ES-I3 (cell line): Measurements from ENCODE around the gene SHCBP1.
"Not testable (repeated sequence)": the region's sequence is repeated elsewhere in the genome, so short reads cannot be mapped to it uniquely, and the experiment has no call there.

ENCODE experiments used
- H3K36me3 ChIP-seq: 2 replicates; pipeline ENCODE4 v1.6.1; 2013; ENCODE audit warnings: mild to moderate bottlenecking, low read length, control low read depth, moderate library complexity; ENCODE audit not compliant: insufficient read depth
- H3K4me1 ChIP-seq: 2 replicates; pipeline ENCODE4 v1.6.1; 2013; ENCODE audit warnings: mild to moderate bottlenecking, control low read depth, low read length; ENCODE audit not compliant: insufficient read depth
- H3K9ac ChIP-seq: 2 replicates; pipeline ENCODE4 v1.6.1; 2013; ENCODE audit warnings: low read depth, mild to moderate bottlenecking, low read length, moderate library complexity
- H3K9me3 ChIP-seq: 2 replicates; pipeline ENCODE4 v1.6.1; 2013; ENCODE audit warnings: mild to moderate bottlenecking, low read length, moderate library complexity; ENCODE audit not compliant: control insufficient read depth, insufficient read depth

SHCBP1 gene

DNA sequence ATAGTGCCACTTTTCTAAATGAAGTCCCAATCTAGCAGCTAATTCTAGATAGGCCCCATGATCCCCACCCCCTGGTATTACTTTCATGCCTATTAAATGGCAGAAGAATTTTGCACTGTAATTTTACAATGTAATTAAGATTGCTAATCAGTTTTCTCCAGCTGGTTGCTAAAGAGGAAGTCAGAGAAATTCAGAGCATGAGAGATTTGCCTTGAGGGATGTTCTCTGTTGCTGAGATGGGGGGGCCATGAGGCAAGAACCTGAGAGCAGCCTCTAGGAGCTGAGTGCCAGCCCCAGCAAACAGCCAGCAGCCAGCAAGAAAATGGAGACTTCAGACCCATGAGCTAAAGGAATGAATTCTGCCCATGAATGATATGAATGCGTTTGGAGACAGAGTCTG, 38.9 kb downstream of the SHCBP1 start:
- Histone ChIP-seq H3K36me3 (peaks cover 8% of the 10 kb centered on the region; the same call in 1 of the 2 replicates), H3K9ac (no peak overlapping the region), H3K4me1 (no peaks in the 10 kb centered on the region), H3K9me3 (no peaks in the 10 kb centered on the region)

DNA sequence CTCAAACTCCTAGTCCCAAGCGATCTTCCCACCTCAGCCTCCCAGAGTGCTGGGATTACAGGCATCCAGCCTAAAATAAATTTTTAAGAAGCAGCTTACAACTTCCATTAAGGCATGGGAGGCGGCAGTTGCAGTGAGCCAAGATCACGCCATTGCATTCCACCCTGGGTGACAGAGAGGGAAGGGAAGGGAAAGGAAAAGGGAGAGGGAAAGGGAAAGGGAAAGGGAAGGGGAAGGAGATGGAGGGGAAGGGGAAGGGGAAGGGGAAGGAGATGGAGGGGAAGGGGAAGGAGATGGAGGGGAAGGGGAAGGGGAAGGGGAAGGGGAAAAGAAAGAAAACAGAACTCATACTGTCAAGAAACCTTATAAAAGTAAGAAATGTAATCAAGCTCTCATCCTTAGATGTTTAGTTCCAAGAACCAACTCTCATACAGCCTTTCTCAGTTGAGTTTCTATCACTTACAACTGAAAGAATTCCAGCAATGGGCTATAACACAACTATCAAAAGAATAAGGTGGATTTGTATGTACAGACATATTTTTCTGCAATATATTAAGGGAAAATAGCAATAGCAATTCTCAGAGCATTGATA, 43.1 kb downstream of the SHCBP1 start:
- H3K9me3 ChIP-seq, result no peaks in the 10 kb centered on the region
- H3K36me3 ChIP-seq, result peaks cover 8% of the 10 kb centered on the region; the same call in 1 of the 2 replicates
- H3K4me1 ChIP-seq, result peaks cover 4% of the 10 kb centered on the region; the same call in 1 of the 2 replicates

DNA sequence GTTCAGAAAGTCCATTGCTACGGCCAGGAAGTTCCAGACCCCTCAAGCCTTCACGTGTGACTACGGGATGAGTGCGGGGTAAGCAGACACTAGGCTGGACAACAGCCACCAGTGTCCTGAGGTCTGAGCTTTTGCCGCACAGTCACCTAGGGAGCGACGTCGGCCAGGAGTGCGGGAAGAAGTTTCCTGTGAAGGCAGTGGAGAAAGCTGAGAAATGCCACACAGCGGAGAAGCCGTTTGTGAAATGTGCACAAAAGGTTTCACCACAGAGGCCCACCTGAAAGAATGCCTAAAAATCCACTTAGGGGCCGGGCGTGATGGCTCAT, 47.4 kb downstream of the SHCBP1 start:
- Histone ChIP-seq H3K9ac (peak overlapping the region; percentile 31; the same call in 1 of the 2 replicates), H3K36me3 (no peaks in the 10 kb centered on the region), H3K4me1 (peaks cover 4% of the 10 kb centered on the region; the same call in 1 of the 2 replicates), H3K9me3 (no peaks in the 10 kb centered on the region)

More for the DNA sequence above, 43.1 kb downstream of the SHCBP1 start:
- H3K9ac ChIP-seq, result no peak overlapping the region

DNA sequence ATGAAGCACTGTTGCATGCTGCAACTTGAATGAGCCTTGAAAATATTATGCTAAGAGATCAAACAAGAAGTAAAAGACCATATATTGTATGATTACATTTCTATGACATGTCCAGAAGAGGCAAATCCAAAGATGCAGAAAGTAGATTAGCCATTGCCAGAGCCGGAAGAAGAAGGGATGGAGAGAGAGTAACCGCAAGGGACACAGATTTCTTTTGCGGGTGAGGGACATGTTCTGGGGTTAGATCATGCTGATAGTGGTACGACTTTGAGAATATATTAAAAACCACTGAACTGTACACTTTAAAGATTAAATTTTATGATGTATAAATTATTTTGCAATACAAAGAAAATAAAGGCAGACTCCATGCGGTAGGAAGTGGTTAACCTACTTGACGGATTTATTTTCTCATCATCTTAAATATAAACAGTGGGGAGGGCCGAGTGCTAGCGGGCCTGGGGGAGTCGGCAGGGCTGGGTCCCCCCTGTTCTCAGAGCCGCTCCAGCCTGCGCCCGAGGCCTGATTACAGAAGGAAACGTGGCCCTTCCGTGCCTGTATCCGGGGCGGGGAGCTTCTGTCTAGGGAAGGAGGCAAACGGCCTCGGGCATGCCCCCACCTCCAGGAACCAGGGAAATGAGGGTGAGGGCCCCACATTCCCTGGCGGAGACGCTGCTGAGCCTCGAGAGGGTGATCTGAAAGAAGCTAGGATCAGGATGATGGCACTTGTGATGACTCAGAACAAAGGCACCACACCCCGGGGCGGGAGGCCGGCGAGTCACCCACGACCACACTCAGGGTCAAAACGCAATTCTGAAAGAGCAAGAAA, 48.0 kb downstream of the SHCBP1 start:
- Histone ChIP-seq H3K9me3 (no peaks in the 10 kb centered on the region), H3K36me3 (no peaks in the 10 kb centered on the region), H3K4me1 (peaks cover 4% of the 10 kb centered on the region; the same call in 1 of the 2 replicates), H3K9ac (peak overlapping the region; percentile 31; the same call in 1 of the 2 replicates)

DNA sequence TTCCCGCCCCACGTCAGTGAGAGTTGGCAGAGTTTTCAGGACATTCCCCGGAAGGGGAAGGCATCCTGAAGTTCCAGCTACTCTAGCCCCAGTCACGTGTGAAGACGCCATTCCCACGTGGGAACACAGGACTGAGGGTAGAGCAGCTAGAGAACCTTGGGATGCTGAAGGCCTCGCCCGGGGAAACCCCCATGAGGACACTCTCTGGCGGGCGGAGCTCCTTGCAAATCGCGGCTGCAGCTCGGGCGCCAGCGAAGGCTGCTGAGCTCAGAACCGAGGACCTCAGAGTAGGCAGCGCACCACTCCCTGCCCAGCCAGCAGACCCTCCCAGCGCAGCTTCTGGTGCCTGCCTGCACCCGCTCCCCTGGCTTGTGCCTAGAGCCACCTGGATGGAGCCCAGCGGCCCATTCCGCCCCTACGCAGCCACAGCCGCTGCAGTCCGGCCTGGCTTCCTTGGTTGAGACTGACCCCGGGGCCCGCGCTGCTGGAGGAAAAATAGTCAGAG, 51.9 kb downstream of the SHCBP1 start:
- no peak overlapping the region for H3K9ac ChIP-seq
- H3K36me3 ChIP-seq, result no peaks in the 10 kb centered on the region
- peaks cover 4% of the 10 kb centered on the region; the same call in 1 of the 2 replicates for H3K4me1 ChIP-seq
- no peaks in the 10 kb centered on the region for H3K9me3 ChIP-seq

DNA sequence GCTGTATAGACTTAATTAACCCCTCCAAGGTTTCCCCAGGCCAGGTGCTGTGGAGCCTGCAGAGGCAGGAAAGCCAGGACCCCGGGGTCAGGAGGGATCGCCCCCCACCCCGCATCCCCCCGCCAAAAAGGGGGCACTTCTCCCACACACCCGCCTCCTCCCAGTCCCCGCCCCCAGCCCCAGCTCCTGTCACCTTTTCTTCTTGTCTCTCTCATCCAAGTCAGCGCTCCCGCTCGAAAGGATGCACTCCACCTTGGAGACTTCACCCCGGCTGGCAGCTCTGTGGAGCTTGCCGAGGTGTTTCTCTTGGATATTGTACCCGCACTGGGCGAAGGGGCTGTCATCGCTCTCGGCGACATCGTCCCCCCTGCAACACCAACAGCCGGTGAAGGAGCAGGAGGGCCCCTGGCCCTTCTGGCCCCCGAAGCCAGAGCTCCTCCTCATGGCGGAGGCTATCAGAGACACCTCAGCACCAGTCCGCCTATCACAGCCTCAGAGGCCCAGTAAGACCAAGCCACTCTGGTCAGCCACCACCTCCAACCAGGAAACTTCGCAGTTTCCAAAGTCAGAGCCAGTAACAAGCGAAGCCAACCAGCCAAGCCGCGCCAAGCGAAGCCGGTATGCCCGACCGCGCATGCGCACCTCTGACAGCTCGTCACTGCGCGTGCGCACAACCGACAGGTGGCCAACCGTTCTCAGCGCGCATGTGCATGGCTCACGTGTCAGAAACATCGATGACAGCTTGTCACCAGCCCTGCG, 52.5 kb downstream of the SHCBP1 start:
- Histone ChIP-seq H3K9me3 (no peaks in the 10 kb centered on the region), H3K9ac (no peak overlapping the region), H3K4me1 (peaks cover under 1% of the 10 kb centered on the region; the same call in 1 of the 2 replicates), H3K36me3 (no peaks in the 10 kb centered on the region)

DNA sequence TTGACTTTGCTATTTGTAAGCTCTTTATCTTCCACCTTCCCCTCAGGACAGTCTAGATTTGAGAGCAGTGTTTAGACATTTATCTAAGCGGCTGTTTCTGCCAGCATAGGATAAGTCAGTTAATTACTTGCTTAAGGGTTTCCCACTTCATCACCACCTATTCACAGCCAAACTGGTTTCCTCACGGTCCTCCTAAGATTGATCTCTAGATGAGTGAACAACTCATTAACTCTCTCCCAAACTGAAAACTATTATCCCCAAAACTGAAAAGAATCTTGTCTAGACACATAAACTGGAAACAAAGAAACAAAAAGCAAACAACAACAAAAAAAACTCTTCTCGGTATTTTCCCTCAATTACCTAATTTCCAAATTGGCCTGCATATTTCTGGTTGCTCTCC, 58.2 kb downstream of the SHCBP1 start:
- Histone ChIP-seq H3K36me3 (no peaks in the 10 kb centered on the region), H3K9ac (no peak overlapping the region), H3K9me3 (no peaks in the 10 kb centered on the region), H3K4me1 (no peaks in the 10 kb centered on the region)

DNA sequence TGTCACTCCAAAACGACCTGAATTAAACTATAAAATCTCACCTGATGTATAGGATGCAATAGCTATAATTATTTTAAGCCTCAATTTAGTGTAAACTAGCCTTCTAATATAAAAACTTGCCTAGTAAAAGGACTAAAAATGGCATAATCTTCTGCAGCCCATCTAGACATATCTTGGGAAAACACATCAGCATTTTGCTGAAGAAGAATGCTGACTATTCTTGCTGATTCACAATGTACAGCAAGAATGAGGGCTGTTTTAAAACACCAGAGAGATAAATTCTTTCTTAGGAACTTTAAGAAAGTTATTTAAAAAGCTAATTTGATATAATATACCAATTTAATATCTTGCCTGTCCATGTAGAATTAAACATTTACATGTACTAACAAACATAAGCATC, 63.2 kb downstream of the SHCBP1 start:
- Histone ChIP-seq H3K4me1 (no peaks in the 10 kb centered on the region), H3K9ac (no peak overlapping the region), H3K9me3 (no peaks in the 10 kb centered on the region), H3K36me3 (no peaks in the 10 kb centered on the region)

DNA sequence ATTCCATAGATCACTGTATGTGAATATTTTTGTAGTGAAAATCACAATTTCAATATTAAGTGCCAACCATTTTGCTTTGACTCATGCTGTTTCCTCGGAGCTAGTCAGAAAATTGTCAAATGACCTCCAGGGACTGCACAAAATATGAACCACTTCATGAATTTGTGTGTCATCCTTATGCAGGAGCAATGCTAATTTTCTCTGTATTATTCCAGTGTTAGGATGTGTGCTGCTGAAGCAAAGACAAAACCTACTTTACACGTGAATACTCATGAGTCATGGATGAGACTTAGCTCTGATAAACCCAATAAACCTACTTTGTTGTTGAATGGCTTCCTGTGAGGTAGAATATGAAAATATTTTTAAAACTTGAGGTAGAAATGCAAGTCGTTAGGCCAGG, 65.2 kb downstream of the SHCBP1 start:
- H3K9me3 ChIP-seq, result no peaks in the 10 kb centered on the region
- no peaks in the 10 kb centered on the region for H3K36me3 ChIP-seq
- no peak overlapping the region for H3K9ac ChIP-seq
- no peaks in the 10 kb centered on the region for H3K4me1 ChIP-seq

DNA sequence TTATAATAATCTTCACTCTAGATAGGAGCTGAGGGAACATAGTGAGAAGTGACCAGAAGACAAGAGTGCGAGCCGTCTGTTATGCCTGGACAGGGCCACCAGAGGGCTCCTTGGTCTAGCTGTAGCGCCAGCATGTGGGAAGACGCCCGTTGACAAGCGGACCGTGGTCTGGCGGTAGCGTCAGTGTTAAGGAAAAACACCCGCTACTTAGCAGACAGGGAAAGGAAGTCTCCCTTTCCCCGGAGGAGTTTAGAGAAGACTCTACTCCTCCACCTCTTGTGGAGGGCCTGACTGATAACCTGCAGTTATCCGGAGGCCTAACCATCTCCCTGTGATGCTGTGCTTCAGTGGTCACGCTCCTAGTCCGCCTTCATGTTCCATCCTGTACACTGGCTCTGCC, 66.7 kb downstream of the SHCBP1 start:
- not testable (repeated sequence) for H3K9ac ChIP-seq, H3K36me3 ChIP-seq, H3K4me1 ChIP-seq, H3K9me3 ChIP-seq

DNA sequence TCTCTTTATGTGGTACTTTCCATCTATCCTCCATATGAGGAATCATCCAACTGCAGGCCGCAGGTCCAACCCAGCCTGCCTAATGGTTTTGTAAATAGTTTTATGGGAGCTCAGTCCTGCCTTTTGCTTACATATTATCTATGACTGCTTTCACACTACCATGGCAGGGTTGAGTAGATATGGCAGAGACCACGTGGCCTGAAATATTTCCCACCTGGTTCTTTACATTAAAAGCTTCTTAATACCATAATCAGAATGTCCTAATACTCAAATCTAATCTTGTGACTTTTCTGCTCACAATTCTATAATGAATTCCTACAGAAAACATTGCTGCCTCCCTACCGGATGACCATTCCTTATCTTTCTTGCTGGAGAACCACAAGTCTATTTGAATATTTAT, 71.7 kb downstream of the SHCBP1 start:
- Histone ChIP-seq H3K9me3 (no peaks in the 10 kb centered on the region), H3K36me3 (no peaks in the 10 kb centered on the region), H3K9ac (no peak overlapping the region), H3K4me1 (no peaks in the 10 kb centered on the region)
